Fibroblast of skin of right biceps (primary cell): Measurements from ENCODE around the gene GLOD4.
"Not testable (repeated sequence)": the region's sequence is repeated elsewhere in the genome, so short reads cannot be mapped to it uniquely, and the experiment has no call there.

Experiments used
- DNase-seq: peaks from one replicate; pipeline ENCODE4 v3.0.0-alpha.2; 2013

GLOD4 gene, protein sequence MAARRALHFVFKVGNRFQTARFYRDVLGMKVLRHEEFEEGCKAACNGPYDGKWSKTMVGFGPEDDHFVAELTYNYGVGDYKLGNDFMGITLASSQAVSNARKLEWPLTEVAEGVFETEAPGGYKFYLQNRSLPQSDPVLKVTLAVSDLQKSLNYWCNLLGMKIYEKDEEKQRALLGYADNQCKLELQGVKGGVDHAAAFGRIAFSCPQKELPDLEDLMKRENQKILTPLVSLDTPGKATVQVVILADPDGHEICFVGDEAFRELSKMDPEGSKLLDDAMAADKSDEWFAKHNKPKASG

DNA sequence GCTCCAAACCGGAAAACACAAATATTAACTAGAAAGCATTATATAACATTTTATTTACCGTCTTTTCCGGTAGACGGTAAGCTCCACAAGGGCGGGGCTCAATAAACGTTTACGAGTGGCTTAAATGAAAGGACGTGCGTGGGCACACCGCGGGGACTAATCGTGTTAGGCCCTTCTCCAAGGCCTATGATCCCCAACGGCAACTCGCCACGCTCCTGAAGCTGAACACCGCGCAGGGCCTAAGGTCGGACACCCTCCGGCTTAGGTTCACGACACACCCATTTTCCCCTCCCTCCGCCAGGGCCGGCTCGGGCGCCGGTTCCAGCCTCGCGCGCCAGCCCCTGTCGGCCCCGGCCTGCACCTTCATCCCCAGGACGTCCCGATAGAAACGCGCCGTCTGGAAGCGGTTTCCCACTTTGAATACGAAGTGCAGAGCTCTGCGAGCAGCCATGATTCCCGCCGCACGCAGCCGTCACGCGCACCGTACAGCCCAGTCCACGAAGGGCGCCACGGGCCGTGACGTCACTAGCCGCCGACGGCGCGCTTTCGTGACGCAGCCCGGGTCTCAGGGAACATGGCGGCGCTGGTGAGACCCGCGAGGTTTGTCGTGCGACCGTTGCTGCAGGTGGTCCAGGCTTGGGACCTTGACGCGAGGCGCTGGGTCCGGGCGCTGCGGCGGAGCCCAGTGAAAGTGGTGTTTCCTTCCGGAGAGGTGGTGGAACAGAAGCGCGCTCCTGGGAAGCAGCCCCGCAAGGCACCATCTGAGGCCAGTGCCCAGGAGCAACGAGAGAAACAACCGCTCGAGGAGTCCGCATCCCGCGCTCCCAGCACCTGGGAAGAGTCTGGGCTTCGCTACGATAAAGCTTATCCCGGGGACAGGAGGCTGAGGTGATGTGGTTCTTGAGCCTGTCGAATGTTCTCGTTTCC, at the start of gene GLOD4, which contains the start of gene MRM3:
TSS of gene GLOD4 (minus strand) at position 476 of the 927 bp plus-strand sequence. CDS start at position 451, 25 bp downstream.
TSS of gene MRM3 (plus strand) at position 549 of the 927 bp plus-strand sequence. CDS start at position 575, 26 bp downstream.
- peak; percentile 86 for DNase-seq

GRCh38 chr17:830950-831349, 48.9 kb upstream of the GLOD4 start:
- DNase-seq: no peak

- DNase-seq: no peak
Observed at GRCh38 chr17:830381-830780, 48.3 kb upstream of the GLOD4 start.

GRCh38 chr17:829614-830013, 47.5 kb upstream of the GLOD4 start:
- not testable (repeated sequence) for DNase-seq

DNA sequence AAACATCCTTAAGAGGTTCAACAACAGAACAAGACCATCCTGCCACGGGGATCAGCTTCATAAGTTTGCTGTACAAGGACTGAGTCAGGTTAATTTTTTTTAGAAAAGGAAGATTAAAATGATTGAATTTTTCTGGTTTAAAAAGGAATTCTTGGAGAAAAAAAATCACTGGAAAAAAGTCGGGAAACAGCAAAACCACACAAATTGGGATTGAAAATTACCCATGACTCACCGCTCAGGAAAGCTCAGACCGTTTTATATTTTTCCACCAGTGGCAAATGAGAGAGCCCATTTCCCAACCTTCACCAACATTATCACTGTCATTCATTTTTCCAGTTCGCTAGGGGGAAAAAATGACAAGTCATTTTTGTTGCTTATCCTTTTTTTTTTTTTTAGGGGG, 46.7 kb upstream of the GLOD4 start:
- peak; percentile 87 for DNase-seq

DNA sequence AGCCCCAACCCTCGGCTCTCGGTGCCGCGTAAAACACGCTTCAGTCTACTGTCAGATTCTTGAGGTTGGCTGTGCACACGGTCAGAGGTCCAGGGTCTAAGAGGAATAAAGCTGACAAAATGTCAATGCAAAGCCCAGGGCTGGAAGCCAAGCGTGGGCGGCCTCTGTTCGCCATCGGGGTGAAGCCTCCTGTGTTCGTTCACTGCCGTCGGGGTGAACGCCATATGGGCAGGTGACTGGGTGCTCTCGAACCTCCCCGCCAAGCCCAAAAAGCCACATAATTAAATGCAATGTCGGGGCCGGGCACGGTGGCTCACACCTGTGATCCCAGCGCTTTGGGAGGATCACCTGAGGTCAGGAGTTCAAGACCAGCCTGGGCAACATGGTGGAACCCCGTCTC, 44.7 kb upstream of the GLOD4 start:
- DNase-seq: no peak

DNA sequence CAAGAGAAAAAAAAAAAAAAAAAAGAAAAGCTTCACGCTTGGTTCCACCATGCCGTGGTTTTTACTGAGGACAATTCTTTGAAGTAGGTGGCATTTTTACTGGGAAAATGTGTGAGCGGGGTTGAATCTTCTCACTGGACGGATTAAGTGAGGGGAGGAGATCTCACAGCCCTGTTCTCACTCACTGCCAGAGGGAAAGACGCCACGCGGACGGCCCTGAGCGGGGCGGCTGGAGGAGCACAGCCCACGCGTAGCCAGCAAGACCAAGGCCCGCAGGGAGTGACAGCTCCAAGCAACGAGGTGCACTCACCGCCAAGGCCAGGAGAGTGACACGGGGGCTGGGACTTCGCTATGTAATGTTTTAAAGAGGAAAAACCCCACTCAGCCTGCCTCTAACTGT, 43.1 kb upstream of the GLOD4 start:
- DNase-seq: no peak

GRCh38 chr17:824378-824777, 42.3 kb upstream of the GLOD4 start:
- no peak for DNase-seq

- DNase-seq: no peak
Observed at GRCh38 chr17:823501-823902, 41.4 kb upstream of the GLOD4 start.

- DNase-seq: no peak
Observed at GRCh38 chr17:819251-819650, 37.2 kb upstream of the GLOD4 start.

DNA sequence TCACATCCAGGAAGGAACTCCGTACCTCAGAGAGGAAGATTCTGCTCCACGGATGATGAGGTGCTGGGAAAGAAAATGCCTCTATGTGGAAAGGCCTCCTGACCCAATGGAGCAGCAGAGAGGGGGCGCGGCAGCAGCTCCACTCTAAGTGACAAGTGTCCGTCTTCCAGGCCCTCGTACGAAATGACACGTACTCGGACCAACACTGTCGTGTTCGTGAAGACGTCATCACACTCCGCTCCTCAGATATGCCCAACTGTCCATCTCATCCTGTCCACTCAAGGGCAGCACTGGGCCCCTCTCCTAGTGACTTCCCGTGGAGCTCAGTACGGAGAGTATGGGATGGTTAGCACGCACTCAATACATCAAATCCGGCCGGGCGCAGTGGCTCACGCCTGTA, 32.3 kb upstream of the GLOD4 start:
- no peak for DNase-seq

- DNase-seq: no peak
Observed at GRCh38 chr17:812638-813204, 30.6 kb upstream of the GLOD4 start.

GRCh38 chr17:811051-811784, 29.1 kb upstream of the GLOD4 start:
- no peak for DNase-seq

GRCh38 chr17:807523-808294, 25.6 kb upstream of the GLOD4 start:
- no peak for DNase-seq

- no peak for DNase-seq
Observed at GRCh38 chr17:806781-807522, 24.9 kb upstream of the GLOD4 start.

GRCh38 chr17:806346-806745, 24.3 kb upstream of the GLOD4 start:
- no peak for DNase-seq

DNA sequence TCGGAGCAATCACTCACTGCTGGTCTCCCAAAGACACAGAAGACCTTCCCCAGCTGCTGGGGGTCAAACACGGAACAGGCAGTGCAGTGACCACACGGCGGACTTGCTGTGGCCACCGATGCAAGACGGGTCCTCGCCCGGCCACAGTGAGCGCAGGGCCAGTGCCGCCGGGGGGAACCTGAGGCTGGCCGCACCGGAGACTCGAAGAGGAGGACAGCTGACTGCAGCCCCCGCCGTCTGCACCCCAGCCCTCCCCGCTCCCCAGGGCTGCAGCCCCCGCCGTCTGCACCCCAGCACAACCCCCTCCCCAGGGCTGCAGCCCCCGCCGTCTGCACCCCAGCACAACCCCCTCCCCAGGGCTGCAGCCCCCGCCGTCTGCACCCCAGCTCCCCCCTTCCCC, 23.8 kb upstream of the GLOD4 start:
- DNase-seq: not testable (repeated sequence)

GRCh38 chr17:804541-805435, 22.7 kb upstream of the GLOD4 start:
- no peak for DNase-seq

DNA sequence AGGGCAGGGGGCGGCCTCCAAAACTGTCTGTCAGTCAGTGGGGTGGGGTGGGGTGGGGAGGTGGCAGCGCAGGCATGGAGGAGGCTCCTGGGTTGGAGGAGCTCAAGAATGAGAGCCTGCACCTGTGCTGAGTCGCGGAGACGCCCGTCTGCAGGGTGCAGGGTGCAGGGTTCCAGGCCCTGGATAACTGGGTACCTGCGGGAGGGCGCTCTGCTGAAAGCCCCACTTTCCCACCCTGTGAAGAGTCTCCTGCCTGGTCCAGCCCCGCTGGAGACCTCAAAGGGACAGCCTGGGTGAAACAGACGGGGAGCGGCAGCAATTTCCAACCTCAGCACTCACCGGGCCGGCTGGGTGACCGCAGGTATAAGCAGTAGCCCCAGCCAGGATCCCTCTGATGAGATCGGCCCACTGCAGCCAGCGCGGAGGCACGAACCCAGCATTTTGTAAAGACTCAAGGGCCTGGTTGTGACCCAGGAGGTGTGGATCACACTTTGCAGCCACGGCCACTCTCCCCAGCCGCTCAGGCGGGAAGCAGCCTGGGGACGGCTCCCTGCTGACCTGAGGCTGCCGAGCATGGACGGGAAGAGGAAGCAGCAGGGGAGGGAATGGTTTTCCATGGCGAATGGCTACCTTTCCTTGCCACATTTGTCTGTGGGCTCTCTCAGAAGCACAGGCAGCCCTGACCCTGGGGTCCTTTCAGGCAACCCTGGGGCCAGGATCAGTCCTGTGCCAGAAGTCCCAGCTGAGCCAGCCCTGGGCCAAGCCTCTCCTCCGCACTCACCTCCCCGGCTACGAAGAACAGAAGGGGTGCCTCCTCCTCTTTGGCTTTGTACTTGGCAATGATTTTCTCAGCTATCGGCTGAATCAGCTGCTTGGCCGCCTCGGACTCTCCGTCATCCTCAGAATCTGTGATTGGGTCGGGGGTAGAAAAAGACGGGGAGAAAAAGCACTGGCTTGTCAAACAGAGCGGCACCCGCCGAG, 21.1 kb upstream of the GLOD4 start:
- DNase-seq: no peak
